Osteoblast (primary cell): ENCODE data around the gene PJVK. TPM values are rescaled to one million over a fixed set of nuclear protein-coding genes. Genes with fewer than 3 reads are reported as not detected.
"Not testable (repeated sequence)": the region's sequence is repeated elsewhere in the genome, so short reads cannot be mapped to it uniquely, and the experiment has no call there.

Experiments
- DNase-seq: peaks from one replicate; pipeline ENCODE4 v3.0.0; 2011; ENCODE audit warnings: low spot score, mixed read lengths; ENCODE audit not compliant: insufficient read length; ENCODE audit errors: missing footprints
- H2AFZ ChIP-seq: 2 replicates; pipeline ENCODE4 v1.6.0; 2011; ENCODE audit warnings: mild to moderate bottlenecking, low read length
- H3K27ac ChIP-seq: 2 replicates; pipeline ENCODE4 v1.5.1; 2011; ENCODE audit warnings: mild to moderate bottlenecking, low read depth, low read length, moderate library complexity
- H3K27me3 ChIP-seq: 2 replicates; pipeline ENCODE4 v1.6.0; 2012; ENCODE audit warnings: mild to moderate bottlenecking, control low read depth, inconsistent platforms, low read length, moderate library complexity; ENCODE audit not compliant: insufficient read depth
- H3K36me3 ChIP-seq: 2 replicates; pipeline ENCODE4 v1.5.1; 2011; ENCODE audit warnings: mild to moderate bottlenecking, low read length, control low read depth, moderate library complexity; ENCODE audit not compliant: insufficient read depth
- H3K4me1 ChIP-seq: 2 replicates; pipeline ENCODE4 v1.5.1; 2011; ENCODE audit warnings: mild to moderate bottlenecking, low read length, control low read depth, moderate library complexity; ENCODE audit not compliant: insufficient read depth
- H3K4me2 ChIP-seq: 2 replicates; pipeline ENCODE4 v1.6.0; 2011; ENCODE audit warnings: mild to moderate bottlenecking, low read length; ENCODE audit not compliant: insufficient read depth
- H3K4me3 ChIP-seq: fragments of 200-600 bp; sonication (generic); 3 replicates; pipeline ENCODE4 v1.5.1; 2012; ENCODE audit warnings: mild to moderate bottlenecking, low read length, inconsistent platforms; ENCODE audit not compliant: insufficient read depth
- H3K79me2 ChIP-seq: 2 replicates; pipeline ENCODE4 v1.6.0; 2012; ENCODE audit warnings: mild to moderate bottlenecking, low read length, control low read depth, inconsistent platforms; ENCODE audit not compliant: insufficient read depth
- H3K9me3 ChIP-seq: 2 replicates; pipeline ENCODE4 v1.5.1; 2011; ENCODE audit warnings: low read depth, low read length, control low read depth
- H4K20me1 ChIP-seq: 2 replicates; pipeline ENCODE4 v1.6.0; 2012; ENCODE audit warnings: mild to moderate bottlenecking, low read length, control low read depth; ENCODE audit not compliant: insufficient read depth
- CTCF ChIP-seq: IDR thresholded peaks from 2 replicates; pipeline ENCODE4 v1.5.1; 2011; ENCODE audit warnings: mild to moderate bottlenecking, low read depth, low read length, moderate library complexity; ENCODE audit errors: extremely low read depth
- total RNA-seq: library from RNA; depleted of rRNA; stranded (reverse); fragments of >200 nt; gene quantifications from 2 replicates; pipeline ENCODE4 v1.2.3, GENCODE V29; 2012

The PJVK gene
- total RNA-seq, 1 donor = 2.5 TPM

- DNase-seq = peak; percentile 86
Observed at GRCh38 chr2:178404368-178404767, 46.8 kb upstream of the PJVK start.

GRCh38 chr2:178409261-178409660, 41.9 kb upstream of the PJVK start:
- Histone ChIP-seq H3K79me2 (no peaks in the 10 kb centered on the region), H3K9me3 (no peaks in the 10 kb centered on the region), H3K4me1 (peaks cover 7% of the 10 kb centered on the region), H3K27ac (no peak overlapping the region), H3K4me2 (no peak overlapping the region), H4K20me1 (no peaks in the 10 kb centered on the region), H2AFZ (no peak overlapping the region), H3K4me3 (no peak overlapping the region), H3K27me3 (no peaks in the 10 kb centered on the region), H3K36me3 (no peaks in the 10 kb centered on the region)
- no peak for DNase-seq
- no peak for TF ChIP-seq CTCF

More at GRCh38 chr2:178404368-178404767, 46.8 kb upstream of the PJVK start:
- Histone ChIP-seq H3K9me3 (no peaks in the 10 kb centered on the region), H3K36me3 (no peaks in the 10 kb centered on the region), H3K4me3 (no peak overlapping the region), H2AFZ (no peak overlapping the region), H3K4me2 (peak overlapping the region; percentile 5), H3K79me2 (no peaks in the 10 kb centered on the region), H4K20me1 (no peaks in the 10 kb centered on the region), H3K27ac (no peak overlapping the region), H3K4me1 (peaks cover 11% of the 10 kb centered on the region), H3K27me3 (no peaks in the 10 kb centered on the region)
- no peak for TF ChIP-seq CTCF

GRCh38 chr2:178412047-178412446, 39.1 kb upstream of the PJVK start:
- H3K36me3 ChIP-seq = no peaks in the 10 kb centered on the region
- no peak overlapping the region for H3K4me2 ChIP-seq
- H3K9me3 ChIP-seq = no peaks in the 10 kb centered on the region
- no peaks in the 10 kb centered on the region for H3K79me2 ChIP-seq
- no peak overlapping the region for H3K4me3 ChIP-seq
- no peak overlapping the region for H3K27ac ChIP-seq
- H2AFZ ChIP-seq = no peak overlapping the region
- H3K27me3 ChIP-seq = no peaks in the 10 kb centered on the region
- no peak for DNase-seq
- no peak for TF ChIP-seq CTCF
- H3K4me1 ChIP-seq = peaks cover 11% of the 10 kb centered on the region
- H4K20me1 ChIP-seq = no peaks in the 10 kb centered on the region

GRCh38 chr2:178412453-178412852, 38.7 kb upstream of the PJVK start:
- DNase-seq, H3K4me3 ChIP-seq, H3K27ac ChIP-seq, H2AFZ ChIP-seq, H4K20me1 ChIP-seq, H3K4me2 ChIP-seq, H3K79me2 ChIP-seq, H3K9me3 ChIP-seq, H3K27me3 ChIP-seq, H3K36me3 ChIP-seq: not testable (repeated sequence)
- H3K4me1 ChIP-seq = peaks cover 11% of the 10 kb centered on the region
